H4 (cell line): ENCODE data around the gene DCDC2. TPM values are rescaled to one million over a fixed set of nuclear protein-coding genes. Genes with fewer than 3 reads are reported as not detected.
"Not testable (repeated sequence)": the region's sequence is repeated elsewhere in the genome, so short reads cannot be mapped to it uniquely, and the experiment has no call there.

ENCODE experiments used
- DNase-seq: peaks from one replicate; pipeline ENCODE4 v3.0.0-alpha.2; 2015; ENCODE audit warnings: low spot score
- total RNA-seq: library from RNA; depleted of rRNA; stranded (reverse); fragments of >200 nt; shearing (Covaris generic); gene quantifications from 2 replicates; pipeline ENCODE4 v1.2.3, GENCODE V29; 2014

DCDC2 gene
- total RNA-seq, 1 experiment from 2014 or later: 0.02 TPM

DNA sequence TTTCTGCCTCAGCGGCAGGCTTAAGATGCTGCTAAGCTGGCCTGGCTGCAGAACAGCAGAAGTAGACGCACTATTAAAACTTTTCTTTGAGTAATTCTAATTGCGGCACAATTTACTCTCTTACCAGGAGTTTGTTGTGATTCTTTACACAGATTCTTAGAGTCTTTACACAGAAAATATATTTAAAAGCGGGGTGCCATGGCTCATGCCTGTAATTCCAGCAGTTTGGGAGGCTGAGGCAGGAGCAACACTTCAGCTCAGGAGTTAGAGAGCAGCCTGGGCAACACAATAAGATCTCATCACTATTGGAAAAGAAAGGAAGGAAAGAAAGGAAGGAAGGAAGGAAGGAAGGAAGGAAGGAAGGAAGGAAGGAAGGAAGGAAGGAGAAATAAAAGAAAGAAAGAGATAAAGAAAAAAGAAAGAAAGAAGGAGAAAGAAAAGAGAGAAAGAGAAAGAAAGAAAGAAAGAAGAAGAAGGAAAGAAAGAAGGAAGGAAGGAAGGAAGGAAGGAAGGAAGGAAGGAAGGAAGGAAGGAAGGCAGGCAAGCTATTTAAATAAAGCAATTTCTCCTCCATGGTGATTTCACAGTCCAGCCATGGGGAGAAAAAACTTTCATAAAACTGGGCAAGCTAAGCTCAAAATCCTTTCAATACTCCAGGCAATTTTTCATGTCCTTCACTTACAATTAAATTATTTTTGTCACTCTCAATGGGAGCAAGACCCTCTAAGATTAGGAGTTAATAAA lies 23.8 kb upstream of the DCDC2 start:
- DNase-seq: no peak

DNA sequence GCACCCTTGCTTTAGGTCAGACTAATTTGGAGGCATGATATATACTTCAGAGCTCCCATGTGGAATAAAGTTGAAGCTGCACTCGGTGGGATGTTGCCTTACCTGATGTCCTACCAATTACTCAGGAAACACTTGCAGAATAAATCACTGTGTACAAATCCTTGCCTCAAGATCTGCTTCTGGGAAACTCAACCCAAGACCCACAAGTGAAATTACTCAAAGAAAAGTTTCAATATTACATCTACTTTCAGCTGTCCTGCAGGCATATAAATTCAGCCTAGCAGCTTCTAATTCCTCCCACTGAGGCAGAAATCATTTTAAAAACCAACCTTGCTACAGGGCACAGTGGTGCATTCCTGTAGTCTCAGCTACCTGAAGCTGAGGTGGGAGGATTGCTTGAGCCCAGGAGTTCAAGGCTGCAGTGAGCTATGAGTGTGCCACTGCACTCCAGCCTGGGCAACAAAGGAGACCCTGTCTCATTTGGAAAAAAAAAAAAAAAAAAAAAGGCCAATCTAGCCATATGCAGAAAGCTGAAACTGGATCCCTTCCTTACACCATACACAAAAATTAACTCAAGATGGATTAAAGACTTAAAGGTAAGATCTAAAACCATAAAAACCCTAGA lies 20.7 kb upstream of the DCDC2 start:
- DNase-seq: no peak

GRCh38 chr6:24376871-24377270 lies 19.0 kb upstream of the DCDC2 start:
- no peak for DNase-seq

- no peak for DNase-seq
Measured at GRCh38 chr6:24374612-24375011, 16.8 kb upstream of the DCDC2 start.

DNA sequence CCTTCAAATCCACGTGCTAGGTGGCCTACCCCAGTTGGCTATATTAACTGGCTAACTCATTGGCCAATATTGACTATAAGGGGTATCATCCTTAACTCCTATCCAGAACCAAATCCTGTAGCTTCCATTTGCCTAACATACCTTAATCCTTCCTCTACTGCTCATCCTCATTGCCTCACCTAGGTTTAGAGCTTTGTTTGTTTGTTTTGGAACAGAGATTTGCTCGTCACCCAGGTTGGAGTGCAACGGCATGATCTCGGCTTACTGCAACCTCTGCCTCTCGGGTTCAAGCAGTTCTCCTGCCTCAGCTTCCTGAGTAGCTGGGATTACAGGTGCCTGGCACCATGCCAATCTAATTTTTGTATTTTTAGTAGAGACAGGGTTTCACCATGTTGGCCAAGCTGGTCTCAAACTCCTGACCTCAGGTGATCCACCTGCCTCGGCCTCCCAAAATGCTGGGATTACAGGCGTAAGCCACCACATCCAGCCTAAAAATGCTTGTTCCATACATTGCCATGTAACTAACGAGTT lies 7.3 kb upstream of the DCDC2 start:
- not testable (repeated sequence) for DNase-seq

- DNase-seq: not testable (repeated sequence)
Measured at GRCh38 chr6:24362363-24362762, 4.5 kb upstream of the DCDC2 start.

- DNase-seq: peak; percentile 81
Measured at GRCh38 chr6:24359640-24360454, 2.0 kb upstream of the DCDC2 start.

DNA sequence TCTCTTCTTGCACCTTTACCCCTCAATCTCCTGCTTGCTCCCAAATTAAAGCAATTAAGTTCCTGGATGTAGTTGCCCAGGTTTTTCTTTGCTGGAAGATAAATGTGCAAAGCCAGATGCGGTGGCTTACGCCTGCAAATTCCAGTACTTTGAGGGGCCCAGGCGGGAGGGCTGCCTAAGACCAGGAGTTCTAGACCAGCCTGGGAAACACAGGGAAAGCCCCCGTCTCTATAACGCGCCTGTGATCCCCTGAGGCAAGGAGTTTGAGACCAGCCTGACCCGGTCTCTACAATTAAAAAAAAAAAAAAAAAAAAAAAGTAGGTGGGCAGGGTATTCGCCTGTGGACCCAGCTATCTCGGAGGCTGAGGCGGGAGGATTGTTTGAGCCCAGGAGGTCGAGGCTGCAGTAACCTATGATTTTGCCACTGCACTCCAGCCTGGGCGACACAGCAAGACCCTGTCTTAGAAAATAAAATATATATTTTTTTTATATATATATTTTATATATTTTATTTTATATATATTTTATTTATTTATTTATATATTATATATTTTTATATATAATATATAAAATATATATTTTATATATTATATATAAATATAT lies 461 bp upstream of the DCDC2 start:
- DNase-seq: no peak

- no peak for DNase-seq
Measured at GRCh38 chr6:24356310-24356973, 1.4 kb downstream of the DCDC2 start.

DNA sequence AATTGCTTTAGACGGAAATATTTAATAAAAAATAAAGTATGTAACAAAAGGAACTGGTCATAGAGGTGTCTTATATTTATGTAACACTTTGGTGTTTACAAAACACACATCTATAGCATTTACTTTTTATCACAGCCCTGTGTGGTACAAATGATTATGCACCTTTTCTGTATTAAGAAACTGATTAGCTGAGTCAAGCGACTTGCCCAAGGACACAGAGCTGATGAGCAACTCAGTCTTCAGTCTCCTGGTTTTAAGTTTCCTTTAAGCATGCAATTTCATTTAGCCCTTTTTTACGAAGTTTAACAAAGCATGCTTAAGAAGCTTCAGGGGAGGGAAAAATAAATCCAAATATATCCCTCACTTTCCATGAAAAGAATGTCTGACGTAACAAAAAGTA lies 2.5 kb downstream of the DCDC2 start:
- no peak for DNase-seq

- no peak for DNase-seq
Measured at GRCh38 chr6:24353861-24354260, 4.0 kb downstream of the DCDC2 start.

DNA sequence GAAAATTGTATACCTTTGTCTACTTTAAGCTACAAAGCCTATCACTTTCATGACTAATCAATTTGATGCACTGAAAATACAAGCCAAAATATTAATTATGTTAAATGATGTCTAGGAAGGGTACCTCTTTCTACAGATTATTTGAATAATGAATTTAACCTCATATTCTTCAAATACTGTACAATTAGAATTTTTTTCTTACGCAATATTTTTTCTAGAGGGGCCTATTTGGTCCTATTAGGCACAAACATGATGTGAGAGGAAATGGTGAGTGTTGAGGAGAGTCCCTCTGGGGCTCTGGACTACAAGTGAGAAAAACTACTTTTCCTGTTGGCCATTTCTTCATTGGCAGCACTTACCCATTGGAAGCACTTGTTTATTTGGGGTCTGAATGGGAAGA lies 5.4 kb downstream of the DCDC2 start:
- DNase-seq: no peak

- DNase-seq: no peak
Measured at GRCh38 chr6:24344976-24345375, 12.9 kb downstream of the DCDC2 start.

- no peak for DNase-seq
Measured at GRCh38 chr6:24340998-24341938, 16.6 kb downstream of the DCDC2 start.

GRCh38 chr6:24339932-24340331 lies 17.9 kb downstream of the DCDC2 start:
- DNase-seq: no peak

DNA sequence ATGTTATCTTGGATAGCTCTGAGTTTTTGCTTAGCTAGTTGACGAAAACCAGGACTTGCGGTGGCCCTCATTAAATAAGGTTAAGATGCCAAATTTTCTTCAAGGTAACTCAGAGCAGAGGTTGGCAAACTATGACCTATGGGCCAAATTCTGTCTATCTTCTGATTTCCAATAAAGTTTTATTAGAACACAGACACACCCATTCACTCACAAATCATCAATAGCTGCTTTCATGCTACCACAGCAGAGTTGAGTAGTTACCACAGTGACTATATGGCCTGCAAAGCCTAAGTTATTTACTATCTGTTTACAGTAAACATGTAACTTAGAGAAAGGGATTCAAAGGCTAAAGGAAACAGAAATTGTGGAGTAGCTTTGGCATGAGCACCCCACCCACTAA lies 23.6 kb downstream of the DCDC2 start:
- no peak for DNase-seq

GRCh38 chr6:24332317-24332716 lies 25.5 kb downstream of the DCDC2 start:
- DNase-seq: peak; percentile 16

DNA sequence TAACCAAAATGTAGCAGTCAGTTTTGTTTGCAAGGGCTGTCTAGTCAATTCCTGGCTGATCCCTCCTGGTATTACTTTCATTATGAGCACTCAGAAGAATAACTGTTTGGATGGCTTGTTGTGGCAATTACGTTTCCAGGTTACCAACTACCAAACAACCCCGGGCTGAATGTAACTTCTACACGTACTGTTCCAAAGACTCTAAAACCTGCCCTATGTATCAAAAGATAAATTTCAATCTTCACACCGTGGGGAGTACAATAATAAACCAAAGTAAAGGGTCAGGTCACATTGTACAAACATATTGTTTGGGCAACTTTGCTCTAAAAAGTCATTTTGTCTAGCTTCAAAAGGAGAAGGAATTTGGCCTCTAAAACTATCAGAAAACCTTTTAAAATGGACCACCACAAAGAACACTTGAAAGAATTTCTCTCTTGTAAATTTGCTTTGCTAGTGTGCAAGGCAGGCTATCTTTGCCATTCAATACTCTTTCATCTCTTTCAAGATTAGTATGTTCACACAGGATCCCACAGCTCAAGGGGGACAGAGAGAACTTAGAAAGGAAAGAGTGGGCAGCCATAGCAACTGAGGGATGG lies 27.6 kb downstream of the DCDC2 start:
- DNase-seq: no peak

DNA sequence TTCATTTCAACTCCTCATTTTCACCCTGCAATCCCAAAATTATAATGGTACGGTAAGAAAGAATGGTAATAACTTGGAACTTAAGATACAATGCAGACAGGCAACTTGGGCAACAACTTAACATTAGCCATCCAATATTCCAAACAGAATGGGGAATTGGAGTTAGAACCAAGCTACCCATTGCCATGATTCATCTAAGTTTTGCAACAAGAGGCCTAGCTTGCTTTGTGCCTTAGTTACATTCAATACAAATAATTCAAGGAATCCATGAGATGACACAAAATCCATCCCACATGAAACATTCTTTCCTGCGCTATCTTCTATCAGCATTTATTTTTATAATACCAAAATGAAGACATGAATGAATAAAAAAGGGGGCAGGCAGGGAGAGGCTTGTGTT lies 28.4 kb downstream of the DCDC2 start:
- no peak for DNase-seq

DNA sequence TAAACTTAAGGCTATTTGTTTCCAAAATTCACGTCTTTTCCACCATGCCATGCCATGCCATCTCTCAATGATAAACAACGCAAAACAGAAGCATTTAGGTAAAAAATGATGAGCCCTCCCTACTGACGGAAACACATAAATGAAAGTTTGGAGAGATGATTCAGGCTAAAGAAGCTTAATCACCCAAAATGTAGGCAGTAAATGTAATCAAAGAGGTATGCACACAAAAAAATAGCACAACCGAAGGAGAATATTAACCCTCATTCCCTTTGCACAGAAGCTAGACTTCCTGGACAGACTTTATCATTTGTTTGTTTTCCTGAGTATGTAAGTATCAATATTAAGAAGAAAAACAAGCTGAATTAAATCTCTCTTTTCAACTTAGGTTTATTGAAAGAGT lies 28.8 kb downstream of the DCDC2 start:
- DNase-seq: no peak
